WTC11 (cell line): ENCODE results near the gene STON1. TPM values are rescaled to one million over a fixed set of nuclear protein-coding genes. Genes with fewer than 3 reads are reported as not detected.

Experiments
- ATAC-seq: fragments of 200-7000 bp; cut with Tn5 transposase; 2 replicates; pipeline ENCODE4 v1.10.0; 2021; ENCODE audit warnings: mild to moderate bottlenecking, moderate library complexity
- CTCF ChIA-PET: fragments of 300-600 bp; sonication (Branson Sonifier 250); formaldehyde crosslinking; loops from one replicate; lab custom pipeline; 2021; ENCODE audit warnings: antibody characterized with exemption; lab: Charles Lee
- POLR2A ChIA-PET: fragments of 350-600 bp; sonication (Branson Sonifier 250); formaldehyde crosslinking; loops from one replicate; lab custom pipeline; 2021; ENCODE audit warnings: antibody characterized with exemption; lab: Charles Lee
- DNase-seq: peaks from one replicate; pipeline ENCODE4 v3.0.0; 2021; ENCODE audit warnings: low spot score
- H3K27ac Mint-ChIP-seq: 2 replicates; pipeline ENCODE4 v1.8.0; 2021; ENCODE audit warnings: mixed read lengths
- H3K27me3 Mint-ChIP-seq: 2 replicates; pipeline ENCODE4 v1.8.0; 2021; ENCODE audit warnings: low read depth, mild to moderate bottlenecking, moderate library complexity, mixed read lengths
- H3K36me3 Mint-ChIP-seq: 2 replicates; pipeline ENCODE4 v1.8.0; 2021; ENCODE audit warnings: mixed read lengths
- H3K4me1 Mint-ChIP-seq: 2 replicates; pipeline ENCODE4 v1.8.0; 2022; ENCODE audit warnings: mixed read lengths
- H3K4me3 Mint-ChIP-seq: 2 replicates; pipeline ENCODE4 v1.8.0; 2021; ENCODE audit warnings: mild to moderate bottlenecking, moderate library complexity, mixed read lengths
- H3K9me3 Mint-ChIP-seq: 2 replicates; pipeline ENCODE4 v1.8.0; 2021; ENCODE audit warnings: mixed read lengths
- ATF1 ChIP-seq: sonication (generic); formaldehyde crosslinking; IDR thresholded peaks from 2 replicates; pipeline ENCODE4 v1.8.1; 2023; ENCODE audit warnings: mild to moderate bottlenecking, moderate library complexity, missing genetic modification reagents
- CREB1 ChIP-seq: sonication (generic); formaldehyde crosslinking; IDR thresholded peaks from 2 replicates; pipeline ENCODE4 v1.8.0; 2023; ENCODE audit warnings: mild to moderate bottlenecking, missing genetic modification reagents
- ETV6 ChIP-seq: sonication (generic); formaldehyde crosslinking; IDR thresholded peaks from 2 replicates; pipeline ENCODE4 v1.8.1; 2022; ENCODE audit warnings: mild to moderate bottlenecking, missing genetic modification reagents
- FOXJ3 ChIP-seq: sonication (generic); formaldehyde crosslinking; IDR thresholded peaks from 2 replicates; pipeline ENCODE4 v1.9.0; 2021; ENCODE audit warnings: missing genetic modification reagents, mild to moderate bottlenecking, borderline replicate concordance
- JUN ChIP-seq: sonication (generic); formaldehyde crosslinking; IDR thresholded peaks from 2 replicates; pipeline ENCODE4 v1.8.0; 2023; ENCODE audit warnings: mild to moderate bottlenecking, missing genetic modification reagents
- PRRX2 ChIP-seq: fragments of 250-450 bp; sonication (Bioruptor Pico); IDR thresholded peaks from 2 replicates; pipeline ENCODE4 v1.8.0; 2021; ENCODE audit warnings: mild to moderate bottlenecking
- TEAD4 ChIP-seq: sonication (generic); formaldehyde crosslinking; IDR thresholded peaks from 2 replicates; pipeline ENCODE4 v1.8.0; 2022; ENCODE audit warnings: mild to moderate bottlenecking, missing genetic modification reagents
- ZNF121 ChIP-seq: sonication (generic); formaldehyde crosslinking; IDR thresholded peaks from 2 replicates; pipeline ENCODE4 v1.8.0; 2023; ENCODE audit warnings: missing genetic modification reagents
- ZNF219 ChIP-seq: sonication (generic); formaldehyde crosslinking; IDR thresholded peaks from 2 replicates; pipeline ENCODE4 v1.8.0; 2023; ENCODE audit warnings: missing genetic modification reagents, mild to moderate bottlenecking, borderline replicate concordance
- total RNA-seq: library from RNA; stranded (reverse); gene quantifications from 3 replicates; pipeline ENCODE4 v1.2.3, GENCODE V29; 2021
- TF ChIP-seq, protein P1 (sequence below): sonication (generic); formaldehyde crosslinking; IDR thresholded peaks from 2 replicates; pipeline ENCODE4 v1.8.0; 2022; ENCODE audit warnings: mild to moderate bottlenecking, missing genetic modification reagents
- TF ChIP-seq, protein P2 (sequence below): fragments of 250-450 bp; sonication (Bioruptor Pico); IDR thresholded peaks from 2 replicates; pipeline ENCODE4 v2.1.2; 2022; ENCODE audit warnings: mild to moderate bottlenecking, moderate library complexity
- TF ChIP-seq, protein P3 (sequence below): sonication (generic); formaldehyde crosslinking; IDR thresholded peaks from 2 replicates; pipeline ENCODE4 v1.8.0; 2023; ENCODE audit warnings: missing genetic modification reagents
- TF ChIP-seq, protein P4 (sequence below): fragments of 200-600 bp; IDR thresholded peaks from 2 replicates; pipeline ENCODE4 v1.8.0; 2022; ENCODE audit warnings: antibody characterized with exemption
- TF ChIP-seq, protein P5 (sequence below): sonication (generic); formaldehyde crosslinking; IDR thresholded peaks from 2 replicates; pipeline ENCODE4 v1.8.0; 2023; ENCODE audit warnings: missing genetic modification reagents, mild to moderate bottlenecking, borderline replicate concordance
- TF ChIP-seq, protein P6 (sequence below): fragments of 250-450 bp; sonication (Bioruptor Pico); IDR thresholded peaks from 2 replicates; pipeline ENCODE4 v1.9.0; 2021; ENCODE audit warnings: moderate library complexity, mild to moderate bottlenecking, inconsistent platforms, borderline replicate concordance
- TF ChIP-seq, protein P7 (sequence below): sonication (generic); formaldehyde crosslinking; IDR thresholded peaks from 2 replicates; pipeline ENCODE4 v1.8.0; 2022; ENCODE audit warnings: mild to moderate bottlenecking, missing genetic modification reagents
- TF ChIP-seq, protein P8 (sequence below): sonication (generic); formaldehyde crosslinking; IDR thresholded peaks from 2 replicates; pipeline ENCODE4 v1.8.1; 2022; ENCODE audit warnings: low read depth, mild to moderate bottlenecking, moderate library complexity, missing genetic modification reagents, borderline replicate concordance
- TF ChIP-seq, protein P9 (sequence below): sonication (generic); formaldehyde crosslinking; IDR thresholded peaks from 2 replicates; pipeline ENCODE4 v1.8.1; 2023; ENCODE audit warnings: mild to moderate bottlenecking, missing genetic modification reagents, borderline replicate concordance

Gene STON1
- total RNA-seq, 1 experiment from 2014 or later, result 11.0 TPM

DNA sequence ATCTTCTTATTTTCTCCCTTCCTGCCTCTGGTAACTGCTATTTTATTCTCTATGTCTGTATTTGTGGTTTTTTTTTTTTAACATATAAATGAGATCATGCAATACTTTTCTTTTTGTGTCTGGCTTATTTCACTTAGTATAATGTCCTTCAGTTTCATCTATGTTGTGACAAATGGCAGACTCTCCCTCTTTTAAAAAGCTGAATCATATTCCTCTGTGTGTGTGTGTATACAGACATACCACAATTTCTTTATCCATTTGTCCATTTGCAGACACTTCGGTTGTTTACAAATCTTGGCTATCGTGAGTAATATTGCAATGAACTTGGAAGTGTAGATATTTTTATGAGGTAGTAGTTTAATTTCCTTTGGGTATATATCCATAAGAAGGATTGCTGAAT lies 94.7 kb downstream of the STON1 start:
- no peaks in the 10 kb centered on the region for H3K27me3 Mint-ChIP-seq
- TF ChIP-seq ZNF121, result no peak
- TF ChIP-seq, protein P1, sequence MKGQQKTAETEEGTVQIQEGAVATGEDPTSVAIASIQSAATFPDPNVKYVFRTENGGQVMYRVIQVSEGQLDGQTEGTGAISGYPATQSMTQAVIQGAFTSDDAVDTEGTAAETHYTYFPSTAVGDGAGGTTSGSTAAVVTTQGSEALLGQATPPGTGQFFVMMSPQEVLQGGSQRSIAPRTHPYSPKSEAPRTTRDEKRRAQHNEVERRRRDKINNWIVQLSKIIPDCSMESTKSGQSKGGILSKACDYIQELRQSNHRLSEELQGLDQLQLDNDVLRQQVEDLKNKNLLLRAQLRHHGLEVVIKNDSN (CRISPR knock-in tag), result no peak
- no peak for TF ChIP-seq ATF1 (CRISPR knock-in tag)
- TF ChIP-seq, protein P2, sequence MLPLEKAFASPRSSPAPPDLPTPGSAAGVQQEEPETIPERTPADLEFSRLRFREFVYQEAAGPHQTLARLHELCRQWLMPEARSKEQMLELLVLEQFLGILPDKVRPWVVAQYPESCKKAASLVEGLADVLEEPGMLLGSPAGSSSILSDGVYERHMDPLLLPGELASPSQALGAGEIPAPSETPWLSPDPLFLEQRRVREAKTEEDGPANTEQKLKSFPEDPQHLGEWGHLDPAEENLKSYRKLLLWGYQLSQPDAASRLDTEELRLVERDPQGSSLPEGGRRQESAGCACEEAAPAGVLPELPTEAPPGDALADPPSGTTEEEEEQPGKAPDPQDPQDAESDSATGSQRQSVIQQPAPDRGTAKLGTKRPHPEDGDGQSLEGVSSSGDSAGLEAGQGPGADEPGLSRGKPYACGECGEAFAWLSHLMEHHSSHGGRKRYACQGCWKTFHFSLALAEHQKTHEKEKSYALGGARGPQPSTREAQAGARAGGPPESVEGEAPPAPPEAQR, result no peak
- TF ChIP-seq, protein P3, sequence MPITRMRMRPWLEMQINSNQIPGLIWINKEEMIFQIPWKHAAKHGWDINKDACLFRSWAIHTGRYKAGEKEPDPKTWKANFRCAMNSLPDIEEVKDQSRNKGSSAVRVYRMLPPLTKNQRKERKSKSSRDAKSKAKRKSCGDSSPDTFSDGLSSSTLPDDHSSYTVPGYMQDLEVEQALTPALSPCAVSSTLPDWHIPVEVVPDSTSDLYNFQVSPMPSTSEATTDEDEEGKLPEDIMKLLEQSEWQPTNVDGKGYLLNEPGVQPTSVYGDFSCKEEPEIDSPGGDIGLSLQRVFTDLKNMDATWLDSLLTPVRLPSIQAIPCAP (CRISPR knock-in tag), result no peak
- no peak for TF ChIP-seq ZNF219 (CRISPR knock-in tag)
- TF ChIP-seq, protein P4, sequence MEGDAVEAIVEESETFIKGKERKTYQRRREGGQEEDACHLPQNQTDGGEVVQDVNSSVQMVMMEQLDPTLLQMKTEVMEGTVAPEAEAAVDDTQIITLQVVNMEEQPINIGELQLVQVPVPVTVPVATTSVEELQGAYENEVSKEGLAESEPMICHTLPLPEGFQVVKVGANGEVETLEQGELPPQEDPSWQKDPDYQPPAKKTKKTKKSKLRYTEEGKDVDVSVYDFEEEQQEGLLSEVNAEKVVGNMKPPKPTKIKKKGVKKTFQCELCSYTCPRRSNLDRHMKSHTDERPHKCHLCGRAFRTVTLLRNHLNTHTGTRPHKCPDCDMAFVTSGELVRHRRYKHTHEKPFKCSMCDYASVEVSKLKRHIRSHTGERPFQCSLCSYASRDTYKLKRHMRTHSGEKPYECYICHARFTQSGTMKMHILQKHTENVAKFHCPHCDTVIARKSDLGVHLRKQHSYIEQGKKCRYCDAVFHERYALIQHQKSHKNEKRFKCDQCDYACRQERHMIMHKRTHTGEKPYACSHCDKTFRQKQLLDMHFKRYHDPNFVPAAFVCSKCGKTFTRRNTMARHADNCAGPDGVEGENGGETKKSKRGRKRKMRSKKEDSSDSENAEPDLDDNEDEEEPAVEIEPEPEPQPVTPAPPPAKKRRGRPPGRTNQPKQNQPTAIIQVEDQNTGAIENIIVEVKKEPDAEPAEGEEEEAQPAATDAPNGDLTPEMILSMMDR, result no peak
- TF ChIP-seq, all 79 proteins: peak for 0

DNA sequence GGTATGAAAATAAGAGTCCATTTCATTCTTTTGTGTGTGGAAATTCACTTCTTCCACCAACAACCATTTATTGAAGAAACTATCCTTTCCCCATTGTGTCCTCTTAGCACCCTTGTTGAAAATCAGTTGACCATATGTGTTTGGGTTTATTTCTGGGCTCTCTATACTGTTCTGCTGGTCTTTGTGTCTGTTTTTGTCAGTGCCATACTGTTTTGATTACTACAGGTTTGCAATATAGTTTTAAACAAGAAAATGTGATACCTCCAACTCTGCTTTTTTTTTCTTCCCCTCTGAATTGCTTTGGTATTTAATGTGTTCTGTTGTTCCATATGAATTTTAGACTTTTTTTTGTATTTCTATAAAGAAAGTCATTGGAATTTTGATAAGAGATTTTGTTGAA lies 96.1 kb downstream of the STON1 start:
- Mint-ChIP-seq H3K4me1 (no peaks in the 10 kb centered on the region), H3K27me3 (no peaks in the 10 kb centered on the region), H3K9me3 (peaks cover 18% of the 10 kb centered on the region), H3K4me3 (no peak overlapping the region), H3K27ac (no peak overlapping the region), H3K36me3 (peaks cover 5% of the 10 kb centered on the region; the same call in 1 of the 2 replicates)
- DNase-seq (no peak), ATAC-seq (no peak)
- ChIA-PET POLR2A (no interaction called here), CTCF (no interaction called here)
- no peak for TF ChIP-seq CREB1 (CRISPR knock-in tag)
- TF ChIP-seq, protein P5, sequence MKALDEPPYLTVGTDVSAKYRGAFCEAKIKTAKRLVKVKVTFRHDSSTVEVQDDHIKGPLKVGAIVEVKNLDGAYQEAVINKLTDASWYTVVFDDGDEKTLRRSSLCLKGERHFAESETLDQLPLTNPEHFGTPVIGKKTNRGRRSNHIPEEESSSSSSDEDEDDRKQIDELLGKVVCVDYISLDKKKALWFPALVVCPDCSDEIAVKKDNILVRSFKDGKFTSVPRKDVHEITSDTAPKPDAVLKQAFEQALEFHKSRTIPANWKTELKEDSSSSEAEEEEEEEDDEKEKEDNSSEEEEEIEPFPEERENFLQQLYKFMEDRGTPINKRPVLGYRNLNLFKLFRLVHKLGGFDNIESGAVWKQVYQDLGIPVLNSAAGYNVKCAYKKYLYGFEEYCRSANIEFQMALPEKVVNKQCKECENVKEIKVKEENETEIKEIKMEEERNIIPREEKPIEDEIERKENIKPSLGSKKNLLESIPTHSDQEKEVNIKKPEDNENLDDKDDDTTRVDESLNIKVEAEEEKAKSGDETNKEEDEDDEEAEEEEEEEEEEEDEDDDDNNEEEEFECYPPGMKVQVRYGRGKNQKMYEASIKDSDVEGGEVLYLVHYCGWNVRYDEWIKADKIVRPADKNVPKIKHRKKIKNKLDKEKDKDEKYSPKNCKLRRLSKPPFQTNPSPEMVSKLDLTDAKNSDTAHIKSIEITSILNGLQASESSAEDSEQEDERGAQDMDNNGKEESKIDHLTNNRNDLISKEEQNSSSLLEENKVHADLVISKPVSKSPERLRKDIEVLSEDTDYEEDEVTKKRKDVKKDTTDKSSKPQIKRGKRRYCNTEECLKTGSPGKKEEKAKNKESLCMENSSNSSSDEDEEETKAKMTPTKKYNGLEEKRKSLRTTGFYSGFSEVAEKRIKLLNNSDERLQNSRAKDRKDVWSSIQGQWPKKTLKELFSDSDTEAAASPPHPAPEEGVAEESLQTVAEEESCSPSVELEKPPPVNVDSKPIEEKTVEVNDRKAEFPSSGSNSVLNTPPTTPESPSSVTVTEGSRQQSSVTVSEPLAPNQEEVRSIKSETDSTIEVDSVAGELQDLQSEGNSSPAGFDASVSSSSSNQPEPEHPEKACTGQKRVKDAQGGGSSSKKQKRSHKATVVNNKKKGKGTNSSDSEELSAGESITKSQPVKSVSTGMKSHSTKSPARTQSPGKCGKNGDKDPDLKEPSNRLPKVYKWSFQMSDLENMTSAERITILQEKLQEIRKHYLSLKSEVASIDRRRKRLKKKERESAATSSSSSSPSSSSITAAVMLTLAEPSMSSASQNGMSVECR, result no peak
- TF ChIP-seq FOXJ3 (CRISPR knock-in tag), result no peak
- TF ChIP-seq TEAD4 (CRISPR knock-in tag), result no peak
- TF ChIP-seq, protein P6, sequence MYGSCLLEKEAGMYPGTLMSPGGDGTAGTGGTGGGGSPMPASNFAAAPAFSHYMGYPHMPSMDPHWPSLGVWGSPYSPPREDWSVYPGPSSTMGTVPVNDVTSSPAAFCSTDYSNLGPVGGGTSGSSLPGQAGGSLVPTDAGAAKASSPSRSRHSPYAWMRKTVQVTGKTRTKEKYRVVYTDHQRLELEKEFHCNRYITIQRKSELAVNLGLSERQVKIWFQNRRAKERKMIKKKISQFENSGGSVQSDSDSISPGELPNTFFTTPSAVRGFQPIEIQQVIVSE (CRISPR knock-in tag), result no peak
- TF ChIP-seq JUN, result no peak
- TF ChIP-seq ETV6 (CRISPR knock-in tag), result no peak
- TF ChIP-seq, protein P7, sequence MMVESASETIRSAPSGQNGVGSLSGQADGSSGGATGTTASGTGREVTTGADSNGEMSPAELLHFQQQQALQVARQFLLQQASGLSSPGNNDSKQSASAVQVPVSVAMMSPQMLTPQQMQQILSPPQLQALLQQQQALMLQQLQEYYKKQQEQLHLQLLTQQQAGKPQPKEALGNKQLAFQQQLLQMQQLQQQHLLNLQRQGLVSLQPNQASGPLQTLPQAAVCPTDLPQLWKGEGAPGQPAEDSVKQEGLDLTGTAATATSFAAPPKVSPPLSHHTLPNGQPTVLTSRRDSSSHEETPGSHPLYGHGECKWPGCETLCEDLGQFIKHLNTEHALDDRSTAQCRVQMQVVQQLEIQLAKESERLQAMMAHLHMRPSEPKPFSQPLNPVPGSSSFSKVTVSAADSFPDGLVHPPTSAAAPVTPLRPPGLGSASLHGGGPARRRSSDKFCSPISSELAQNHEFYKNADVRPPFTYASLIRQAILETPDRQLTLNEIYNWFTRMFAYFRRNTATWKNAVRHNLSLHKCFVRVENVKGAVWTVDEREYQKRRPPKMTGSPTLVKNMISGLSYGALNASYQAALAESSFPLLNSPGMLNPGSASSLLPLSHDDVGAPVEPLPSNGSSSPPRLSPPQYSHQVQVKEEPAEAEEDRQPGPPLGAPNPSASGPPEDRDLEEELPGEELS (CRISPR knock-in tag), result no peak
- TF ChIP-seq, protein P8, sequence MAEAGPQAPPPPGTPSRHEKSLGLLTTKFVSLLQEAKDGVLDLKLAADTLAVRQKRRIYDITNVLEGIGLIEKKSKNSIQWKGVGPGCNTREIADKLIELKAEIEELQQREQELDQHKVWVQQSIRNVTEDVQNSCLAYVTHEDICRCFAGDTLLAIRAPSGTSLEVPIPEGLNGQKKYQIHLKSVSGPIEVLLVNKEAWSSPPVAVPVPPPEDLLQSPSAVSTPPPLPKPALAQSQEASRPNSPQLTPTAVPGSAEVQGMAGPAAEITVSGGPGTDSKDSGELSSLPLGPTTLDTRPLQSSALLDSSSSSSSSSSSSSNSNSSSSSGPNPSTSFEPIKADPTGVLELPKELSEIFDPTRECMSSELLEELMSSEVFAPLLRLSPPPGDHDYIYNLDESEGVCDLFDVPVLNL (CRISPR knock-in tag), result no peak
- TF ChIP-seq, protein P9, sequence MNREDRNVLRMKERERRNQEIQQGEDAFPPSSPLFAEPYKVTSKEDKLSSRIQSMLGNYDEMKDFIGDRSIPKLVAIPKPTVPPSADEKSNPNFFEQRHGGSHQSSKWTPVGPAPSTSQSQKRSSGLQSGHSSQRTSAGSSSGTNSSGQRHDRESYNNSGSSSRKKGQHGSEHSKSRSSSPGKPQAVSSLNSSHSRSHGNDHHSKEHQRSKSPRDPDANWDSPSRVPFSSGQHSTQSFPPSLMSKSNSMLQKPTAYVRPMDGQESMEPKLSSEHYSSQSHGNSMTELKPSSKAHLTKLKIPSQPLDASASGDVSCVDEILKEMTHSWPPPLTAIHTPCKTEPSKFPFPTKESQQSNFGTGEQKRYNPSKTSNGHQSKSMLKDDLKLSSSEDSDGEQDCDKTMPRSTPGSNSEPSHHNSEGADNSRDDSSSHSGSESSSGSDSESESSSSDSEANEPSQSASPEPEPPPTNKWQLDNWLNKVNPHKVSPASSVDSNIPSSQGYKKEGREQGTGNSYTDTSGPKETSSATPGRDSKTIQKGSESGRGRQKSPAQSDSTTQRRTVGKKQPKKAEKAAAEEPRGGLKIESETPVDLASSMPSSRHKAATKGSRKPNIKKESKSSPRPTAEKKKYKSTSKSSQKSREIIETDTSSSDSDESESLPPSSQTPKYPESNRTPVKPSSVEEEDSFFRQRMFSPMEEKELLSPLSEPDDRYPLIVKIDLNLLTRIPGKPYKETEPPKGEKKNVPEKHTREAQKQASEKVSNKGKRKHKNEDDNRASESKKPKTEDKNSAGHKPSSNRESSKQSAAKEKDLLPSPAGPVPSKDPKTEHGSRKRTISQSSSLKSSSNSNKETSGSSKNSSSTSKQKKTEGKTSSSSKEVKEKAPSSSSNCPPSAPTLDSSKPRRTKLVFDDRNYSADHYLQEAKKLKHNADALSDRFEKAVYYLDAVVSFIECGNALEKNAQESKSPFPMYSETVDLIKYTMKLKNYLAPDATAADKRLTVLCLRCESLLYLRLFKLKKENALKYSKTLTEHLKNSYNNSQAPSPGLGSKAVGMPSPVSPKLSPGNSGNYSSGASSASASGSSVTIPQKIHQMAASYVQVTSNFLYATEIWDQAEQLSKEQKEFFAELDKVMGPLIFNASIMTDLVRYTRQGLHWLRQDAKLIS (CRISPR knock-in tag), result no peak
- TF ChIP-seq PRRX2 (CRISPR knock-in tag), result no peak

More for the DNA sequence above, 94.7 kb downstream of the STON1 start:
- Mint-ChIP-seq H3K4me1 (no peaks in the 10 kb centered on the region), H3K27ac (no peak overlapping the region), H3K9me3 (peaks cover 18% of the 10 kb centered on the region), H3K36me3 (peaks cover 5% of the 10 kb centered on the region; the same call in 1 of the 2 replicates), H3K4me3 (no peak overlapping the region)
- DNase-seq (no peak), ATAC-seq (no peak)
- ChIA-PET CTCF (no interaction called here), POLR2A (no interaction called here)
